NCI-H187 (cell line): ENCODE results near the gene PODN.

Experiments used
- DNase-seq, 2 experiments: peaks; one replicate each; lab custom pipeline; 2025; lab: John Stamatoyannopoulos, UW

PODN gene

DNA sequence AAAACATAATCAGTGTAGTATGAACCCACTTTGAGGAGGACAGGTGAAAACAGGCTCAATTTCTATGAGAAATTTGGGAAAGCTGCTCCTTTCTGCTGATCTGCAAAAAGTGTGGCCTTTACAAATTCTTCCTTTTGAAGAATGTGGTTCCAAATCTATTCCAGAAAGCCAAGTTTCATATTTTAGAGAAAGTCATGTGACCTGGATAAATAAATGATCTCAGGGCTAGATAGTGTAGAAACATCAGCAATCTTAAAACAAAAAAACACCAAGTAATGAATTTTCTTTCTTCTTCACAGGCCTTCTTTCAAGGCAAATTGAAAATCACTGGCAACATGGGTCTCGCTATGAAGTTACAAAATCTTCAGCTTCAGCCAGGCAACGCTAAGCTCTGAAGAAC lies 11.7 kb upstream of the PODN start:
- no peak for DNase-seq

DNA sequence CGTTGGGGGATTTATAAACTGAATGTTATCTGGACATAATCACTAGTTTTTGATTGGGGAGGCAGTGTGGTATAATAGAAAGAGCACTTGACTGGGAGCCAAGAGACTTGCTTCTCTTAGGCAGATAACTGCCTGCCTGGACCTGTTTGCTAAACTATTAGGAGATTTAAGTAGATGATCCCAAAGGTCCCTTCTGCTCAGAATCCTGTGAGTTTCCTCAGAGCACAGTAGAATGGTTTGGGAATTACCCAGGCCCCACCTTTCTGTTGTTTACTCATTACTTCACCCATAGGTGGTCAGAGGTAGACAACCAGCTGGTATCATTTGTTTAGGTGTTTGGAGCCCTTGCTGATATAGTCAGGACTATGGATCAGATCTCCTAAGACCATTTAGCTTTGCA lies 10.3 kb upstream of the PODN start:
- no peak for DNase-seq

DNA sequence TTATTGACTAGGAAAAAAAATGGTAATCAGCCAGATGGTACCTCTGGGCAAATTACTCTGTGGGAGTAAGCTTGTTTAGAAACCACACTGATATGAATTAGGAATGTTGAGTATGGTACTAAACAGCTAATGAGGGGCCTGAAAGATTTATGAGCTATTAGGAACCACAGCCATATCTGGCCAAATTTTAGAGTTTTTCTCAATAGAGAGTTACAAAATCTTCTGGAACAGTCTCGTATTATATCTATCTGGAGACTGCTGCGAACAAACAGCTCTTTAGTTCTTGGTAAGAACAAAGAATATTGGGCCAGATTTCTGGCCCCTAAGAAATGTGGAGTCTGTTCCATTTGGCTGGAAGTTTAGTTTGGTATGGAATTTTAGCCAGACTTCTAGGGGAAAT lies 4.9 kb upstream of the PODN start:
- no peak for DNase-seq

DNA sequence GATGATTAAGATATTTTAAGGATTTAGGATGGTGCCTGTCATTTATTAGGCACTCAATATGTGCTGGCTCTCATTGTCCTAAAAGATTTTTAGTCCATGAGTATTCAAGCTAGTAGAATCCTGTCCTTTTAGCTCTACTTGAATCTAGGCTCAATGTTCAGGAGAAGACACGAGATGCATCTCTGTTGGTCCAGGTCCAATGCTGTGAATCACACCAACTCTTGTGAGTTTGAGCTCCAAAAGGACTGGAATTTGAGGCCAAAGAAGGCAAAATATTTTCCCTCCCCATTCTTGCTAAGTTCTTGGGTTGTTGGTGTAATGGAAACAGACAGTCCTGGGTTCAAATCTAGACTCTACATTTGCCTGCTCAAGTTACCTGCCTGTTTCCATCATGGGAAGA lies 1.4 kb upstream of the PODN start:
- DNase-seq: no peak

DNA sequence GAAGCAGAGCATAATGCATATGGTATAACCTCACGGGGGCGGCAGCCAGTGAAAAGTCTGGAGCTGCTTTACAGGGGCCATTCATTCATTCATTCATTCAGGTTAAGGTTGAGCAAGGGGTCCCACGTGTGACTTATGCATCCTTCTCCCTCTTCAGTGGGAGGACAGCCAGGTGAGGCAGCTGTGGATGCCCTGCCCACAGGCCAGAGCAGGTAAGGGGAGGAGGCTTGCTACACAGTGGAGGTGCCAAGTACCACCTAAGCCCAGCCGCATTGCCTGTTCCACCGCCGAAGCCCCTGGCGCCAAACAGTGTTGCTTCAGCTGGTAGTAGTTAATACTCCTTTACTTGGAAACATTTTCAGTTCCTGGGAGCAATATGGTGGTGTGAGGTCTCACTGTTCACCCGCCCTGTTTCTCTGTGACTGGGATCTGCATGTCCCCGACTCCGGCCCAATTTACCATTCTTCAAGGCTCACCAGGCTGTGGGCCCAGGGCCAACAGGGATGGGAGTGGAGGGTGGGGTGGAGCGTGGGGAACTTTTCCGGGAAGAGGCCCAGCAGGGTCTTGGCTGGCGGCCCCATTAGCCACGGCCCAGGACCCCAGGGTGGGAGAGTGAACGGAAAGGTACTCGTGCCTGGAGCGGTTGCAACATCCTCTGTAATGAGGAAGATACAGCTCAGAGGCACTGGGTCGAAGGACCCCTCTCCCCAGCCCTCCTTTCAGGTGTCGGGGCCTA lies 722 bp upstream of the PODN start:
- no peak for DNase-seq

DNA sequence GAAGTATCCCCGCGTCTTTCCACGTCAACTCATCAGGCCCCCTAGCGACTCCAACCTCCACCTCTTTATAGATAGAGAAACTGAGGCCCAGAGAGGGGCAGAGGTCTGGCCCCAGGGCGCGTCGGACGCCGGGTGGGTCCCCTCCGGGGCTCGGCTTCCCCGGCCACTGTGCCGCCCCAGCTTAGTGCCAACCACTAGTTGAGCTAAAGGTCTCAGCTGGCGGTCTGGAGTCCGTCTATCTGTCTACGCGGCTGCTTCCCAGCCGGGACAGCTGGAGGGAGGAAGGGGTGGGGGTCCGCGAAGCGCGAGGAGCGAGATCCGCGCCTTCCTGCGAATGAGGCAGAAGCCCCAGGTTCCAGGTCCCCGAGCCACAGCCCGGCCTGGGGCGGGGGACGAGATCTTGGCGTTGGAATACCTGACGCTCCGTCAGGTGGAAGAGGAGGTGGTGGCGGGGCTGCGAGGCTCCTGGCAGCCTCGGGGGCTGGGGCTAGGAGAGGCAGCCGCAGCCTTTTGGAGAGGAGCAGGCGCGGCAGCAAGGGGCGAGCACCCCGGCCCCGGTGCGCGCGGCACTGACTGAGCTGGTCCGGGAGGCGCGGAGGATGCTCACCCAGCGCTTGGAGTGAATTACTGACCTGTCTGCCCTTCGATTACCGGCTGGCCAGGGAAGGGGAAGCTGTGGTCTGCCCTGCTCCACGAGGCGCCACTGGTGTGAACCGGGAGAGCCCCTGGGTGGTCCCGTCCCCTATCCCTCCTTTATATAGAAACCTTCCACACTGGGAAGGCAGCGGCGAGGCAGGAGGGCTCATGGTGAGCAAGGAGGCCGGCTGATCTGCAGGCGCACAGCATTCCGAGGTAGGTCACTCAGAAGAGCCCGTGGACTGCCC lies 937 bp downstream of the PODN start:
- DNase-seq: no peak

DNA sequence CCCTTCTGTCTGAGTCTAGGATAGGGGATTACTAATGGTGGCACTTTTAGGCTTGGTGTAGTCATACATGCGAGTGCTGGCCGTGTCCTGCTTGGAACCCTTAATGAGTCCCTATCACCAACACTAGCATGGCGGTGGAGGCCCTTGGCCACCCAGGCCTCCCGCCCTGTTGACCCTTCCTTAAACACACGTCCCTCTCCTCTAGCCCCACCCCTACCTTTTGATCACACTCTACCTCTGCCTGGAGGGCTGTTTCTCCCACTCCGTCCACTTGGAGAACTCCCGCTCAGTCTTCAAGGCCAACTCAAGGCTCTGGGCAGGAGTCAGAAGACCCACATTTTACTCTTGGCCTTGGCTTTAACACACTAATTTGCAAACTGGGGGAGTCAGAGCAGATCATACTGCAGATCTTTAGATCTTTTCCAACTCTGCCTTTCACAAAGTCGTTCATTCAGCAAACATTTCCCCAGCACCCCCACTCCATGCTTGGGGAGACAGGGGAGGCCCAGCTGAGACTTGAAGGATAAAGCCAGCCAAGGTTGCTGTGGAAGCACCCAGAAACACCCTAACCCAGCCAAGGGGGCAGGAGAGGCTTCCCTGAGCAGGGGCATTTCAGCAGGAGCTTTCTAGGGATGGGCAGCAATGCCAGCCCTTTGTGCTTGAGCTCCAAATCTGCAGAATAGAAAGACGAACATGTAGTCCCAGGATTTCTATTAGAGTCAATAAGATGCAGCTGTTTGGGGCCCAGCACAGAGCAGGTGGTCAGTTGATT lies 1.9 kb downstream of the PODN start:
- no peak for DNase-seq

DNA sequence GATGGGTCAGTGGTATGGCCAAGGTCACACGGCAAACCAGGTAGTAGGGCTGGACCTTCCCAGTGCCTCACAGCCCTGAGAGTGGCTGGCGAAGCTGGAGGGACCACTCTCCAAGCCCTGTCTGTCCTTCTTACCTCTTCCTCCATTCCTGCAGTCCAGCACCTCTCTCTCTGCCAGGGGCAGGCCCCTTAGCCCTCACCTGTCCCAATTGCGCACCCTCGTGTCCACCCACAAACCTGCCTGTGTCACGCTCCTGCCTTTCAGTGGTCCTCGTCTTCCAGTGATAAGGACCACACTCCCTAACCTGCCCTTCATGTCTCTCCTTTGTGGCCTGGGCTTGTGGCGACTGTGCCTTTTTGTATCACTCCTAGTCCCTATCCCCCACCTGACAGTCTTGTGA lies 3.4 kb downstream of the PODN start:
- no peak for DNase-seq

DNA sequence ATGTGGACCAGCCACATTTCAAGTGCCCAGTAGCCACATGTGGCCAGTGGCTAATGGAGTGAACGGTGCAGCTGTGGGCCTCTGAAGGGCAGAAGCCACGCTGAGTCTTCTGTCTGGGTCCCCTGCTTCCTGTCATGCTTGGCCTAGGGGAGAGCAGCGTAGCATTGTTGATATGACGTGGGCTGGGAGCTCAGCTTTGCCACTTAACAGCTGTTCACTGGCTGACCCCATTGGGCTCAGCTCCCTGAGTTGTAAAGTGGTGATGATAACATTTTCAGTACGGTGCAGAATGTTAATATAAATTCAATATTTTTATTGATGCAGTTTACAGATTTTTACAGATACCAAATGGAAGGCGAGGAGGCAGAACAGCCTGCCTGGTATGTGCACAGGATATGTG lies 4.5 kb downstream of the PODN start:
- no peak for DNase-seq

DNA sequence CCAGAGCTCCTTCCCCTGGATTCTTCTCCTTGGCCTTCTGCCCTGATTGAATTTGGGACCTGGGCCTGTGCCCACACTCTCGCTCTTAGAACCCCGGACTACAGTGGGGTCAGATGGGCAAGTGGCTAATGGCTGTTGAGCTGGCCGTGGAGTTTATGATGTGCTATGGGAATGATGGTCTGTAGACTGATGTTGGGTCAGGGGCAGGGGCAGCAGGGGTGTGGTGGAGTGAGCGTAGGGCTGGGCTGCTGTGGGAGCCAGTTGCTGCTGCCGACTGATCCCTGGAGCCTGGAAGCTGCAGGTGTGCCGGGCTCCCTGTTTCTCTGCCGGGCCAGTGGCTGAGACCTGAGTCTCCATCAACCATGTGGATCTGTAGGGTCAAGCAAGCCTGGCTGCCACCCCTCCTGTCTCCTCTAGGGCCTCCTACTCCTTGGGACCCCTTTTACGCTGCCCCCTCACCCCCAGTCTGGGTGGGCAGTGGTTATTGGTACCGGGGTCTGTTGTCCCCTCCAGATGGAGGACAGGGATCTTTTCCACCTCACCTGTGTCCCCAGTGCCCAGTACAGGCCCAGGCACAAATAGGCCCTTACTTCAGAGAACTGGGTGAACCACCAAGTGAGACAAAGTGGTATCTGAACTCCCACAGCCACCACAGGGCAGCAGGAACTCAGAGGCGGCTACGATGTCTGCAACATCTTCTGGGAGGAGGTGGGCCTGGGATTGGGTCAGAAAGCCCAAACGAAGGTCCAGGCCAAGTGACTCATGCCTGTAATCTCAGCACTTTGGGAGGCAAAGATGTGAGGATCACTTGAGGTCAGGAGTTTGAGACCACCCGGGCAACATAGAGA lies 5.1 kb downstream of the PODN start:
- DNase-seq: no peak

DNA sequence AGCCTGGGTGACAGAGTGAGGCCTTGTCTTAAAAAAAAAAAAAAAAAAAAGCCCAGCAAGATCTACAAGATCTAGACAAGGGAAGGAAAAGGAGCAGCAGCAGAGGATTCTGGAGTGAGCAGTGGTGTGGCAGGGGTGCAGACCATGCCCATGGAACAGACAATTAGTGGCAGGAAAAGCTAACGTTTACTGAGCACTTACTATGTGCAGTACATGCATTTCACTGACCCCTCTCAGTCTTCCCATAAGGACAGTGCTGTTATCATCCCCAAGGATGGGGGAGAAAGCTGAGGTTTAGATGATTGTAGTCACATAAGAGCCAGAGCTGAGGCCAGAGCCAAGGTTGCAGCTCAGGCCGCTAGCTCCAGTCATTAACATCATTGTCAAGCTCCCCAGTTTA lies 5.9 kb downstream of the PODN start:
- no peak for DNase-seq

DNA sequence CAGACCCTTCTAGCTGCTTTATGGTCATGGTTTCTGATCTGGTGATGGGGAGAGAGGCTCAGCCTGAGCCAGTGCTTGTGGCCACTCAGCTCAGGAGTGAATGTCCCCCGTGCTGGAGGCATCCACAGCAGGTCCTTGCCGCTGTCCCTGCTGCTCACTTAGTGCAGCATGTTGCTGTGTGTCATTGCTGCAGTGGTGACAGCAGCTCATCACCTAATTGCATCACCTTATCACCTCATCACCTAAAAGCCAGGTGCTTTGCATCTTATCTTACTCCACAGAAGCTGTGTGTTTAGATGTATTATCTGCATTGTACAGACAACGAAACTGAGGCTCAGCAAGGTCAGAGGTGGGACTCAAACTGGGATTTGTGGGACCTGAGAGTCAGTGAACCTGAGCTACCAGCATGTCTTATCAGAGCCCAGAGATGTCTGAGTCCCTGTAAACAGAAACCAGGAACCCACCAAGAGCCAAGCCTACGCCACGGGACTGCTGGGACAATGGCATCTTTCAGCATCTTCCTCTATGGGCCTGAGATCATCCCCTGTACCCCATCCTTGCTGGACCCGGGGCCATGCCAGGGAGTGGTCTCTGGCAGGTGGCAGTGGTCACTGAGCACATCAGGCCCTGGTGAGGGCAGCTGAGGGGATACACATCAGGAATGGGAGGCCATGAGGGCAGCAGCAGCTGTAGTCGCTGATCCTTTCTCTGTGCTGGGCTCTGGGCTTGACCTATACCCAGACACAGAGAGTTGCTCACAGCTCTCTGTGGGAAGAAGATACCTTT lies 6.5 kb downstream of the PODN start:
- no peak for DNase-seq

DNA sequence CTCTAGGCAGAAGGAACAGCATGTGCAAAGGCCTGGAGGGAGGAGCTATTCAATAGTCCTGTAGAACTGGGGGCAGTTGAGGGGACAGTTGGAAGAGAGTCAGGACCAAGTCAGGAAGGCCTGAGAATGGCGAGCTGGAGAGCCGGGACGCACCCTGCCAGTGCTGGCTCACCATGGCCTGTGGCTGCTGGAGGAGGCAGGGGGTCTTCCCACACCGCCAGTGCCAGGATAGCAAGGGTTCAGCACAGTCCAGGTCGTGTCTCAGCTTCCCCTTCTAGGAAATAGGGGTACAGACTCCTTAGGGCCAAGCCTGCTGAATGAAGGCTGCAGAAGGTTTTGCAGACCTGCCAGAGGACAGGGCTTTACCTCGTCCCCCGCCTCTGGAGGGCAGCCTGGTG lies 7.3 kb downstream of the PODN start:
- DNase-seq: no peak

DNA sequence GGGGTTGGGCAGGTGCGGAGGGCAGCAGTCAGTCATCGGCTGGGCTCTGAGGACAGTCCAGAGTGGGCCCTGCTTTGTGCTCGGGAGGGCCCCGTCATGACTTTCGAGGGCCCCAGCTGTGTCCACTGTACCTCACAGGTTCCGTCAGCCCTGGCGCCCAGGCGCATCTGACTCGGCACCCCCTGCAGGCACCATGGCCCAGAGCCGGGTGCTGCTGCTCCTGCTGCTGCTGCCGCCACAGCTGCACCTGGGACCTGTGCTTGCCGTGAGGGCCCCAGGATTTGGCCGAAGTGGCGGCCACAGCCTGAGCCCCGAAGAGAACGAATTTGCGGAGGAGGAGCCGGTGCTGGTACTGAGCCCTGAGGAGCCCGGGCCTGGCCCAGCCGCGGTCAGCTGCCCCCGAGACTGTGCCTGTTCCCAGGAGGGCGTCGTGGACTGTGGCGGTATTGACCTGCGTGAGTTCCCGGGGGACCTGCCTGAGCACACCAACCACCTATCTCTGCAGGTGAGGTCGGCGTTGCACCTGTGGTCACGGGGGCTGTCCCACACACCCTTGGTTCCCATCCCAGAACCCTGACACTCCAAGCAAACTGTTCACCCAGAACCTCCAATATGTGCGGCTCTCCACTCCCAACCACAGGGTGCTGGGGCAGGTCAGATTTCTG lies 7.8 kb downstream of the PODN start:
- DNase-seq: no peak

DNA sequence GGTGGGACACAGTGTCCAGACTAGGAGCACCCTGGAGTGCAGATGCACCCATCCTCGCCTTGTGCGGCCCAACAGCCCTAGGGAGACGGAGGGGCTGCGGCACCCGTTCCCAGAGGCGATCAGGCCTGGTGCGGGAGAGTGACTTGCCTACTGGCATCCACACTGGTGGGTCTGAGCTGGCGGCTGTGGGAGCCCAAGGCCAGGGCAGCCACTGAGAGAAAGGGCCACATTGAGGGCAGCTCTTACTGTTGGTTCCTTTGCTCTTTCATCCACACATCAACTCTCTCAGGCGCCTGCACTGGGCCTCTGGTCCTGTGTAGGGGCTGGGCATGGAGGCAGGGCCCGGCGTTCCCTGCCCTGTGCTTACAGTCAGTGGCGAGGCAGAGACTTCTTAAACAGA lies 8.6 kb downstream of the PODN start:
- DNase-seq: no peak

DNA sequence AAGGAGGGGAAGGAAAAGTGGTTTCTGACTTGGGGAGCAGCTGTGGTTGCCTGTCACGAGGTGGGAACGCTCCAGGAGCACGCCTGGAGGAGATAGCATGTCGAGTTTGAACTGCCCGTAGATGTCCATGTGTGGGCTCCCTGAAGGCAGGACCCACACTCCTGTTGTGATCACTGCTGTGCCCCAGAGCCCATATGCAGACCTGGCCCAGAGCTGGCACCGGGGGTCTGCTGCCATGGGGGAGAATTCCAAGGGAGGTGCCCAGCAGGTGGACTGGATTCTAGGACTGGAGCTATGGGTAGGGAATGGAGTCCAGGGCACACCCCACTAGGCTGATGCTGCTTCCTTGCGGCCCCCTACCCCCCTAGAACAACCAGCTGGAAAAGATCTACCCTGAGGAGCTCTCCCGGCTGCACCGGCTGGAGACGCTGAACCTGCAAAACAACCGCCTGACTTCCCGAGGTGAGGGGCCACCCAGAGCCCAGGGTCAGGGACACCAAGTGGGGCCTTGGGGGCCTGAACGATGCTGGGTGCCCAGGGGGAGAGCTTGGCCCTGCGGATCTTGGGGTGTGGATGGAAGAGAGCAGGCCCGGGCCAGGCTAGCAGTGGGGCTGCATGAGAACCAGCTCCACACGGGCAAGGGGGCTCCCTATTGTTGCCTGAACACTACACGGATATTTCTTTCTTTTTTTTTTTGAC lies 9.3 kb downstream of the PODN start:
- DNase-seq: no peak

DNA sequence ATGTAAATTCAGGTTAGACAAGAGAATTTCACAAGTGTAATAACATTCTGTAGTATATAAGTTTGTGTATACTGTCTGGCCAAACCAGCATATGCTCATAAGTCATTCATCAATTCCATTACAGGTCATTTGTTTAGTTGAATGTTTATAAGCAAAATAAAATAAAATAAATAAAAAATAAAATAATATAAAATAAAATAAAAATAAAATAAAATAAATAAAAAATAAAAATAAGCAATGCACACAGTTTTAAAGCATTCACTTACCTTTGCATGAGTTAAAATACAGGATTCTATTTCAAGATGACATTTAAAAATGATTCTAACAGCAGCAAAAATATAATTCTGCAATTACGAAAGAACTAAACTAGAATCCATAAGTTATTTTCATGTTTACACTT lies 9.9 kb downstream of the PODN start:
- no peak for DNase-seq

DNA sequence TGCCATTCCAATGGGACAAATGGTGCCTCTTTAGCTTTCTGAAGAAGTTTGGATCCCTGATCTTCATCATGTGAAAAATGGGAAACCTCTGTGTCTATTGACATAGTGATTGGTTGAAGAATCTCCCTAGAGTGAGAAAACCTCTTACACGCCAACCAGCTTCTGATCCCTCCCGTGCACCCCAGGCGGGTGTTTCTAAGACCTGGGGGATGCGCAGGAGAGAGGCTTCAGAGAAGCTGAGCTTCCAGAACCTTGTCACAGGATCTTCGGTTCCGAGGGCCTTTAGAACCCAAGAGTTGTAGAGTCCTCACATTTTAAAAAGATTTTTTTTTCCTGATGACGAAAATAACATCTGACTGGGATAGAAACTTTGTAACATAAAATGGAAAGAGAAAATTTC lies 11.3 kb downstream of the PODN start:
- DNase-seq: no peak

DNA sequence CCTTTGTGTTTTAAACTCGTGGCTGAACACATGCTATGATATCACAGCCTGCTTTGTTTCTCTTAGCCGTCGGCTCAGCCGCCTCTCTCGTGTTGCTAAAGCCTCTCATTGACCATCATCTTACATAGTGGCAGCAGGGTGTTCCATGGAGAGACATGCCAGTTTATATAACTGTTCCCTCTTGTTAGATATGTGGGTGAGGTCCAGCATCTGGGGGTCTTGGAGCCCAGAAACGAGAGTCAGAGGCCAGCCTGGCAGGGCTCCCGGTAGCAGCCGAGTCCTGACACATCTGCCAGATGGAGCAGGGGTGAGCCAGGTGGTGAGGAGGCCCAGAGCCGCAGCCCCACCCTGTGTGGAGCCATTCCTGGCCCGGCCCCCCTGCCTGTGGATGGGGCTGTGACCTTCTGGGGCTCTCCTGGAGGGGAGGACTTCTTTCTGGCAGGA lies 11.9 kb downstream of the PODN start:
- no peak for DNase-seq
